CMK (cell line): ENCODE data around the gene TMEM50A.
"Not testable (repeated sequence)": the region's sequence is repeated elsewhere in the genome, so short reads cannot be mapped to it uniquely, and the experiment has no call there.

Experiments used
- DNase-seq: peaks from one replicate; pipeline ENCODE4 v3.0.0-alpha.2; 2010; ENCODE audit warnings: low read depth

TMEM50A gene

DNA sequence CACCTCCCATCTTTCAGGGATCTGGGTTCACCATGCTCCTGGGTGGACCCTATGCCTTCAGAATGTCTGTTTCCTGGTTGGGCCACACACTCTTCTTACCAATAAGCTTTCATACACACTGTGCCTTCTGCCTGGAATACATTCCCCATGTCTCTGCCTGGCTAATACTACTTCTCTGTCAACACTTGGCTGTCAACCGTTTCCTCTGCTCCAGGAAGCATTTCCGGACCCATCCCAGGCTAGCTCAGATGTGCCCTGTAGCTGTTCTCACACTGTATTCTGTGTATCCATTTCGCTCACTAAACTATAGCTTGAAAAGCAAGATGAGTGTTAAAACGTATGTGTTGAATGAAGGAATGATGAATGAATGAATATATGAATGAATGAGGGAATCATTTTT is 49.0 kb downstream of the TMEM50A start:
- not testable (repeated sequence) for DNase-seq

DNA sequence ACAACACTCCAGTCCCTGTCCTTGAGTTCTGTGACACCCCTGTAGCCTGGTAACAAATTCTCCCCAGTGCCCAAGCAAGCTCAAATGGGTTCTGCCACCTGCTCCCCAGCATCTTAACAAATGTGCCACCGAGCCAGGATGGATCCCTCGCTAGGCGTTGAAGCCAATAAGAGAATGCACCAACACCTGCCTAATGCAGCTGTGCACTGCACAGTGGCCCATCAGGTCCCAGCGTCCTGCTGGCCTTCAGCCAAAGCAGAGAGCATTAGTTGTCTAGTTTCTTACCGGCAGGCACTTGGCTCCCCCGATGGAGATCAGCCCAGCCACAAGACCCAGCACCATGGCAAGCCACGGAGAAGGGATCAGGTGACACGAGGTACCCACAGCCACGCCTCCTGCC is 50.6 kb downstream of the TMEM50A start:
- DNase-seq = not testable (repeated sequence)

GRCh38 chr1:25389721-25390120 is 51.6 kb downstream of the TMEM50A start:
- not testable (repeated sequence) for DNase-seq

- no peak for DNase-seq
Measured at GRCh38 chr1:25392841-25393240, 54.7 kb downstream of the TMEM50A start.

DNA sequence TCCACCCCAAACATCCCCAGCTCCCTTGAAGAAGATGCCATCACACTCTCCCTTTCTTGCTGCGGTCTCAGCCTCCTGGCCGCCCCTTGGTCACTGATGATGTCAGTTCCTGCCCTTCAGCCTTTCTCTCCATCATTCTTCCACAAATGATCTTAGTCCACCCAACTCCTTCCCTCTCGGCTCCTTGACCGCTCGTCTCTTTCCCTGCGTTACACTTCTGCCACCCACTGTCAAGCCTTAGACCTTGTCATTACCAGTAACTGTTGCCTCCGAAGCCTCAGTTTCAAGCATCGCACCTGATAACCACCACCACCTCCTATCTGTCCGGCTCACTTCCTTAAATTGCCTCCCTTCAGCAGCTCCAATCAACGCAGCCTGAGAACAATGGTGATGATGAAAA is 59.4 kb downstream of the TMEM50A start:
- not testable (repeated sequence) for DNase-seq

- DNase-seq = not testable (repeated sequence)
Measured at GRCh38 chr1:25398079-25398478, 59.9 kb downstream of the TMEM50A start.

DNA sequence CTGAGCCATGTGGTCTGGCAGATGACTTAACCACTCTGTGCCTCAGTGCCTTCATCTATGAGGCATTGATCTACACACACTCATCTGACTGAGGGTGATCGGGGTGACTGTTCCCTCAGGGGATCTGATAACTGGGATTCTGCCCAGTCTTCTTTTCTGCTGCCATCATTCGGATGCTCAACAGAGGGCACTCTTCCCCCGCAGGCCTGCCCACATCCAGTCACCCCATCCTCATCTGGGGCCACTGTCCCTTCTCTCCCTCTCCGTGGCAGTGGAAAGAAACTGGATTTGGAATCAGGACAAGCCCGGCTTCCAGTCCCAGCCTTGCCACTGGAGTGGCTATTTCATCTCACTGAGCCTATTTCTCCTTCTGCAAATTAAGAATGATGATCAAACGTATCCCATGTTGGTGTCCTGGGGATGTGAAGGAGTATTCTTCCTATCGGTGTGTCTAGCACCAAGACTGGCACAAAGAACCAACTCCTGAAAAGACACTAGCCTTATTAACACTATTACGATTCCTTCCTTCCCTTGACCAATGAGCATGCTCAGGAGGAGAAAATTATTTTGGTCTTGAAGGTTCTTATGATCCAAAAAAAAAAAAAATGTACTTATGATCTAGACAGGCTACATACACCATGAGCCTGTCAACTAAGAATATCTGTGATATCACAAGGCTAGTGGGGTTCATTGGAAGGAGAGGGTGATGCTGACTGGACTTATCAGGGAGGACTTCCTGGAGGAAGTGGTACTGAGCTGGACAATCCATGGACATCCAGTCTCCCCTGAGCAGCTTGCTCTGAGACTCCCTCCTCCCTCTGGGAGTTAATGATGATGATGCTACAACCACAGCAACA is 65.0 kb downstream of the TMEM50A start:
- not testable (repeated sequence) for DNase-seq

GRCh38 chr1:25405731-25406305 is 67.7 kb downstream of the TMEM50A start:
- DNase-seq = not testable (repeated sequence)

DNA sequence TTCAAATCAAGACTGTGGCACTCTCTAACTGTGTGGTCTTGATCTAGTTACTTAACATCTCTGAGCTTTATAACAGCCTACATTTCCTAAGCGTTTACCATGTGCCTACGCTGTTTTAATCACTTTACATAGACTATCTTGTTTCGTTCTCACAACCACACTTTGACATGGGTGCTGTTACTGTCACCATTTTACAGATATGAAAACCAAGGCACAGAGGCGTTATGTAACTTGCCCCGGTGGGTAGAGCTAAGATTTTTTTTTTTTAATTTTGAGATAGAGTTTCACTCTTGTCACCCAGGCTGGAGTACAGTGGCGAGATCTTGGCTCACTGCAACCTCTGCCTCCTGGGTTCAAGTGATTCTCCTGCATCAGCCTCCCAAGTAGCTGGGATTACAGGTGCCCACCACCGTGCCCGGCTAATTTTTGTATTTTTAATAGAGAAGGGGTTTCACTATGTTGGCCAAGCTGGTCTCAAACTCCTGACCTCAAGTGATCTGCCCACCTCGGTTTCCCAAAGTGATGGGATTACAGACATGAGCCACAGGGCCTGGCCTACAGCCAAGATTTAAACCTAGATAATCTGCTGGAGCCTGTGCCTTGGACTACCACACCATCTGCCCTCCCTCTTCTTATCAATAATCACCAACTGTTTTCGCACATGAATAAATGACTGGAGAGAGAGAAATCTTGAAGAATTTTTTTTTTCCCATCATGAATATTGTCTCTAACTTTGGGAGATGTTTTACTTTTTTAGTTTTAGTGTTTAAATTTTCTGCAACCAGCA is 71.7 kb downstream of the TMEM50A start:
- DNase-seq = peak; percentile 57
